Effector memory CD4-positive, alpha-beta T cell (primary cell): ENCODE results near the gene DPF3.

ENCODE experiments used
- DNase-seq, 3 donors: peaks; one replicate each; pipeline ENCODE4 v3.0.0-alpha.2; 2020
- H3K27ac ChIP-seq: 2 replicates; pipeline ENCODE4 v1.7.0; 2013; ENCODE audit warnings: mild to moderate bottlenecking, low read length, moderate library complexity; ENCODE audit not compliant: insufficient read depth, poor library complexity, severe bottlenecking
- H3K27me3 ChIP-seq: replicated peaks from 2 replicates; pipeline ENCODE4 v1.7.0; 2013; ENCODE audit warnings: mild to moderate bottlenecking, low read length; ENCODE audit not compliant: insufficient read depth, control insufficient read depth, poor library complexity, severe bottlenecking
- H3K36me3 ChIP-seq: 2 replicates; pipeline ENCODE4 v1.7.0; 2013; ENCODE audit warnings: mild to moderate bottlenecking, low read length, moderate library complexity; ENCODE audit not compliant: control insufficient read depth, insufficient read depth
- H3K4me1 ChIP-seq: 2 replicates; pipeline ENCODE4 v1.7.0; 2013; ENCODE audit warnings: low read length, mild to moderate bottlenecking; ENCODE audit not compliant: control insufficient read depth, insufficient read depth, poor library complexity, severe bottlenecking
- H3K4me3 ChIP-seq: 2 replicates; pipeline ENCODE4 v1.7.0; 2013; ENCODE audit warnings: low read length, low read depth, mild to moderate bottlenecking; ENCODE audit not compliant: insufficient read depth, poor library complexity, severe bottlenecking
- H3K9me3 ChIP-seq: 2 replicates; pipeline ENCODE4 v1.7.0; 2013; ENCODE audit warnings: mild to moderate bottlenecking, low read length, moderate library complexity; ENCODE audit not compliant: control insufficient read depth

The DPF3 gene

DNA sequence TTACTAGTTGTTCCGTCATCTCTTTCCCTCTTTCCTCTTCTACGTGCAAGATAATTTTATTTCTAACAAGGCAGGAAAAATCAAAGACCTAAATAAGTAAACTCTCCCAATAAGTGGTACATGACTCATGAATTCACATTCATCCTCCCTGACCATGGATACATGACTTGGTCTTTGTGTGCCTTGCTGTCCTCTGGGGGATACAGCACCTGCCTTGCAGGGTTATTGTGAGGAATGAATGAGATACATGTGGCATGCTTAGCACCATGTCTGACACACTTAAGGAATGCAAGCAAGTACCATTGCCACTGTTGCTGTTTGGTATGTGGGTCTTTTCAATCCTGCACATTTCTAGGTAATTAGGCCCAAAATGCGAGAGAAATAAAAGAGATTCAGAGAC lies 208.4 kb downstream of the DPF3 start:
- H3K4me1 ChIP-seq, result no peaks in the 10 kb centered on the region
- DNase-seq, result no peak
- H3K4me3 ChIP-seq, result no peak overlapping the region
- H3K36me3 ChIP-seq, result no peaks in the 10 kb centered on the region
- H3K9me3 ChIP-seq, result no peaks in the 10 kb centered on the region
- no peak overlapping the region for H3K27ac ChIP-seq
- H3K27me3 ChIP-seq, result no peaks in the 10 kb centered on the region

DNA sequence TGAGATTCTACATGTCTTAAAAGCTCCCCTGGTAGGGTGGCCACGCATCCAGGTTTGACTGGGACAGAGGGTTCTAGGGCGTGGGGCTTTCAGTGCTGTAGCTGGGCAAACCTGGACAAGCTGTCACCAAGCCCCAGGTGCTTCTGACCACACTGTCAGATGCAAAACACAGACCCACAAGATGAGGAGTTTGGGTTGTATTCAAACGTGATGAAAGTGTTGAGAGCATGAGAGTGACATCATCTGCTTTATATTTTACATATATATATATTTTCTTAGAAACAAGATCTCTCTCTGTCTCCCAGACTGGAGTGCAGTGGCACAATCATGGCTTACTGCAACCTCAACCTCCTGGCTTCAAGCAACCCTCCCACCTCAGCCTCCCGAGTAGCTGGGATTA lies 210.1 kb downstream of the DPF3 start:
- H3K4me1 ChIP-seq, result no peaks in the 10 kb centered on the region
- H3K36me3 ChIP-seq, result no peaks in the 10 kb centered on the region

DNA sequence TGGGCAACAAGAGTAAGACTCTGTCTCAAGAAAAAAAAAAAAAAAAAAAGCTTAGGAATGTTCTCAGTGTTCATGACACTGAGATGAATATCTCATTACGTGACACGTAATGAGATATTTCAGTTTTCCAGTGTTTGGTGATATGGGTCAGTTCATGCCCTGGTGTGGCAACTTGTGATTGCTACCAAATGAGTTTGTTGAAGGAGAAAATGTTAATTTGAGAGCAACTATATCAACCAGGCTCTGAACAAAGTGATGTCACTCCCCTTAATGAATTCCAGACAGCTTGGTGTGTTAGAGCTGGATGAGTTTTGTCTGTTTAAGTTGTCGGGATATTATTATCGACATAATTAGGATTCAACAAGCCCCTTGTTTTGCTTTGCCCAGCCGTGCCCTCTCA lies 211.7 kb downstream of the DPF3 start:
- no peaks in the 10 kb centered on the region for H3K9me3 ChIP-seq
- no peaks in the 10 kb centered on the region for H3K36me3 ChIP-seq
- H3K4me3 ChIP-seq, result no peak overlapping the region
- H3K27me3 ChIP-seq, result no peaks in the 10 kb centered on the region
- H3K4me1 ChIP-seq, result no peaks in the 10 kb centered on the region
- H3K27ac ChIP-seq, result no peak overlapping the region
- no peak for DNase-seq

More for the DNA sequence above, 210.1 kb downstream of the DPF3 start:
- no peak for DNase-seq
- Histone ChIP-seq H3K4me3 (no peak overlapping the region), H3K9me3 (no peaks in the 10 kb centered on the region), H3K27me3 (no peaks in the 10 kb centered on the region), H3K27ac (no peak overlapping the region)

DNA sequence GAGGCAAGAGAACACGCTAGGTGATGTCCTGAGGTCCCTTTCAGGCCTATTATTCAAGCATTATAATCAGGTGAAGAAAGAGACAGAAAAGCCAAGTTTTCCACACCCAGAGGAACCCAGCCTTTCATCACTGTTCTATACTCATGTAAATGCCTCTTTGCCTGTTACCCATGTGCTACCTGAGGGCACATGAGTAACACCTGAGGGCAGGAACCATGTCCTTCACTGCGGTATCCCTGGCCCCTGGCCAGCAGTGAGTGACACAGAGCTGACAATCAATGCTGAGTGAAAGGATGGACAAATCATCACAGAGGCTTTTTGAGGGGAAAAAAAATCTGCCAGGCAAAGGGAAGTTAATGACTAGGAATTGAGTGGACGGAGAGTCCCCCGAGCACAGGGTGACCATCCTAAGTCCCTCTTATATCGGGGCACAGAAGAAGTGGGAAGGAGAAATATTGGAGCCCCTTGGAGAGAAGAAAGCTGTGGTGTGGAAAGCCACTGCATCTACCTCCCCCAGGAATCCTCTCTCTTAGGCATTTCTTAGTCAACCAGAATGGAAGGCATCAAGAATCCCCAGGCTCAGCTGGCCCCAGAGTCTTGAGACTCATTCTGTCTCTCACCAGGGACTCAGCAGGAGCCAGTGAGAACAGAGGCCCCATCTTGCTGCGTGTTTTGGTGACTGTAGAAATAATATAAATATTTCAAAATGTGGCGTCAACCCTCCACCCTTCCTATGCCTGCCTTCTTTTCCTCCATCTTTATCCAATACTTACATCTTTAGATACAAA lies 212.9 kb downstream of the DPF3 start:
- Histone ChIP-seq H3K27me3 (no peaks in the 10 kb centered on the region), H3K4me3 (no peak overlapping the region), H3K36me3 (no peaks in the 10 kb centered on the region), H3K9me3 (no peaks in the 10 kb centered on the region), H3K27ac (no peak overlapping the region), H3K4me1 (no peaks in the 10 kb centered on the region)
- DNase-seq, result no peak

DNA sequence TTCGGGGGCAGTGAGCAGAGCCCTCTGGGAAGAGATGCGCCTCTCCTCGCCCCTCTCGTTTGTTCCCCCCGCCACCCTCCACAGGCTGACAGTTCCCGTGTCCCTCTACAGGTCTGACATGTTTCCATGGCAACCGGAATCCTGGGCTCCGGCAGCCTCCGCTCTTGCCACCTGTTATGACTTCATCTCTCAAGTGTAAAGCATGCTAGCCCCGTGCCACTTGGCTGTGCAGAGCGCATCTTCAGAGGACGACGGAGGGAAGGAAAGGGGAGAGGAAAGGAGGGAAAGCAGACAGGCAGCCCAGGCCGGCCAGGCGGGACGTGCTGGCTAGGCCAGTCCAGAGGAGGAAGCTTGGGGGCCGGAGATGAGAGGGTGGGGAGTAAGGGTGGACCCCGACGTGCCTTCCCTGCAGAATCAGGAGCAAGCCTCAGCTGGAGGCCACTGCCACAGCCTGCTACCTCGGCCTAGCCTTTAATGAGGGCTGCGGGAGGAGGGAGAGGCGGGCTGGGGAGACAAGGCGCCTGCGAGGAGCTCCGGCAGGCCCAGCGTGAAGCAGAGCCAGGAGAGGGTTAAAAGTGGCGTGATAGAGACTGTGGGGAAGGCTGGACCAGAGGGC lies 214.3 kb downstream of the DPF3 start:
- no peak for DNase-seq
- H3K27ac ChIP-seq, result no peak overlapping the region
- no peaks in the 10 kb centered on the region for H3K9me3 ChIP-seq

DNA sequence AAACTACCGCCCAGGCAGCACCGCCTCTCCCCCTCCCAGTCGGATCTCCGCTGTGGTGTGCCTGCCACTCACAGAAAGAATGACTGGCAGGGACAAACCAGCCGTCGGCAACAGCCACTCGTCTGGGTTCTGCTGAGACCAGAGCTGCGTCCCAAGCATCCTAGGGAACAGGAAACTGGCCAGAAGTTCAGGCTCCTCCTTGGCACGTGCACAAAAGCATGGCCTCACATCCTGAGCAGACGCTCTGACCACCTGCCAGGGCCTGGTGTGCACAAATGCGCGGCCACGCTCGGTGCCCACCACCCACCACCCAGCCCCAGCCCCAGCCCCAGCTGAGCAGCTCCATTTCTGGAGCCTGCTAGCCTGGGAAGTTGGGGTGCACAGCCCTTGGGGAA lies 214.8 kb downstream of the DPF3 start:
- Histone ChIP-seq H3K27ac (no peak overlapping the region), H3K4me1 (no peaks in the 10 kb centered on the region), H3K27me3 (no peaks in the 10 kb centered on the region), H3K36me3 (no peaks in the 10 kb centered on the region), H3K9me3 (no peaks in the 10 kb centered on the region), H3K4me3 (no peak overlapping the region)
- DNase-seq, result no peak

More for the DNA sequence above, 214.3 kb downstream of the DPF3 start:
- Histone ChIP-seq H3K27me3 (no peaks in the 10 kb centered on the region), H3K4me1 (no peaks in the 10 kb centered on the region), H3K4me3 (no peak overlapping the region), H3K36me3 (no peaks in the 10 kb centered on the region)

DNA sequence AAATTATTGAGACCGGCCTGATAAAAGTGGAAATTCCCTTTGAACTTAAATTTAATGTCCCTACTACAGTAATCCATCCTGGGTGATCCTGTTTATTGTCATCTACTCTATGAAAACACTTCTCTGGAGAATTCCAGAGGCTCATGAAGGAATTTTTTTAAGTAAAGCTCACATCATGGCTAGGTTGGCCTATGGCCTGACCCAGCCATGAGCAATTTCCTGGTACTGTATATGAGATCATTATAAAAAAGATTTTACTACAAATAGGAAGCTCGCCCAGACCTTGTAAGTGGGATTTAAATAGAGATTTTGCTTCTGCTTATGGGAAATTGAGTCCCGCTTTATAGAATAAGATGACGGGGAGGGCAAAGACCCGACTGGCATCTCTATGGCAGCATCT lies 215.5 kb downstream of the DPF3 start:
- no peak overlapping the region for H3K4me3 ChIP-seq
- no peaks in the 10 kb centered on the region for H3K36me3 ChIP-seq
- DNase-seq, result no peak
- no peaks in the 10 kb centered on the region for H3K27me3 ChIP-seq
- H3K27ac ChIP-seq, result no peak overlapping the region
- H3K4me1 ChIP-seq, result no peaks in the 10 kb centered on the region
- H3K9me3 ChIP-seq, result no peaks in the 10 kb centered on the region

DNA sequence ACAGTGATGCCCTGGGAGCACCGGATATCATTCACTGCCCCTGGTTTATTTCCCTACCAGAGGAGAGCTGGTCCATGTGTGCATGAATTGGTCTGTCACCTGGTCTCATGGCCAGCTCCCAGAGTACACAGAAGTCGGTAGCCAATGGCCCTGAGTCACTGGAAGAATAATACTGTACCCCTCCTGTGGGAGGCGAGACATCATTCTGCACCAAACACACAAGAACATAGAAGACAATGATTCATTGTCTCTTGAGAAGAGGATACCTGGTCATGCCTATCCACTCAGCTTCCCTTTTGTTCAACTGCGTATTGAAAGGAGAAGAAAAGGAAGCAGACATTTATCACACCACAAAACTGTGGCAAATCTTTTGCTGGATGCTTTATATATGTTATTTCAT lies 216.2 kb downstream of the DPF3 start:
- H3K9me3 ChIP-seq, result no peaks in the 10 kb centered on the region
- no peaks in the 10 kb centered on the region for H3K27me3 ChIP-seq
- H3K27ac ChIP-seq, result no peak overlapping the region
- no peak overlapping the region for H3K4me3 ChIP-seq
- no peaks in the 10 kb centered on the region for H3K4me1 ChIP-seq
- no peaks in the 10 kb centered on the region for H3K36me3 ChIP-seq
- DNase-seq, result no peak

DNA sequence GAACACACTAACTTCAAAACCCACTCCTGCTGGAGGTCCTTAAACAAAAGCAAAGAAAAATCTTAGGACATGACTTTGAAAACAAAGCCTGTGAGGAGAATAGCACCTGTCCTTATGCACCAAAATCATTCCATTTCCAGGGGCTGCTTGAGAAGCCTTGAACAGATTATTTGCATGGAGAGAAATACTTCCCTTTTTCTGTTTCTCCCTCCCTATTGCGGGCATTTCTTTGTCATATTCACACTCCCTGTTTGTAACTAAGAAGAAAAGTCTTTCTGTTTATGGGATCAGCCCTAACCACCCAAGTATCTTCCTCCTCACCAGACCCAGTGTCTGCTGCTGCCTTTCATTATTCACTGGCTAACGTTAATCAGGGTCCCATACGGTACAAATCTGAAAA lies 218.8 kb downstream of the DPF3 start:
- H3K36me3 ChIP-seq, result no peaks in the 10 kb centered on the region
- H3K9me3 ChIP-seq, result no peaks in the 10 kb centered on the region
- H3K27ac ChIP-seq, result no peak overlapping the region
- H3K27me3 ChIP-seq, result no peaks in the 10 kb centered on the region
- no peak overlapping the region for H3K4me3 ChIP-seq
- DNase-seq, result no peak
- no peaks in the 10 kb centered on the region for H3K4me1 ChIP-seq

DNA sequence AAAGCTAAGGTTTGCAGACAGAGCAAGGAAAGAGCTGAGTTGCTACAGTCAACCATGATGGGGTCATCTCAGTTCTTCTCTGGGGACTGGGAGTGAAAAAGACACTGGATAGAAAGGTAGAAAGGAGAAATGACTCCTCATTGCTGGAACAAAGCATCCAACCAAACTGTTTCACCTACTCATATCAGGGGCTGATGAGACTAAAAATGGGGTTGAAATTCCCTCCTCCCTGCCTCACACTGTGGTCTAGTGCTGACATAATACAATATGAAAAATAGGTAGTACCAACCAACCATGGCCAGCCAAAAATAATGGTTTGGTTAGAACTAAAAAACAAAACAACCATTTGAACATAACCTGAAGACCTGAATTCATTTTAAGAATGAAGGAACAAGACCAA lies 220.7 kb downstream of the DPF3 start:
- no peak for DNase-seq
- H3K4me1 ChIP-seq, result no peaks in the 10 kb centered on the region
- H3K36me3 ChIP-seq, result no peaks in the 10 kb centered on the region
- H3K4me3 ChIP-seq, result no peak overlapping the region
- H3K9me3 ChIP-seq, result no peaks in the 10 kb centered on the region
- no peaks in the 10 kb centered on the region for H3K27me3 ChIP-seq
- H3K27ac ChIP-seq, result no peak overlapping the region
